ENCODE data around the gene PCDHB6.
"Not testable (repeated sequence)": the region's sequence is repeated elsewhere in the genome, so short reads cannot be mapped to it uniquely, and the experiment has no call there.

- TF ChIP-seq POLR2AphosphoS5 (IDR thresholded peaks at IDR 0.05; ENCODE audit: low read depth, low read length); CTCF (IDR thresholded peaks at IDR 0.05); SIN3A (IDR thresholded peaks at IDR 0.05; ENCODE audit: borderline replicate concordance, insufficient read depth, low read depth, low read length); TCF7L2 (IDR thresholded peaks at IDR 0.05; ENCODE audit: low read depth, low read length): not testable (repeated sequence)
- TF ChIP-seq, protein P1, sequence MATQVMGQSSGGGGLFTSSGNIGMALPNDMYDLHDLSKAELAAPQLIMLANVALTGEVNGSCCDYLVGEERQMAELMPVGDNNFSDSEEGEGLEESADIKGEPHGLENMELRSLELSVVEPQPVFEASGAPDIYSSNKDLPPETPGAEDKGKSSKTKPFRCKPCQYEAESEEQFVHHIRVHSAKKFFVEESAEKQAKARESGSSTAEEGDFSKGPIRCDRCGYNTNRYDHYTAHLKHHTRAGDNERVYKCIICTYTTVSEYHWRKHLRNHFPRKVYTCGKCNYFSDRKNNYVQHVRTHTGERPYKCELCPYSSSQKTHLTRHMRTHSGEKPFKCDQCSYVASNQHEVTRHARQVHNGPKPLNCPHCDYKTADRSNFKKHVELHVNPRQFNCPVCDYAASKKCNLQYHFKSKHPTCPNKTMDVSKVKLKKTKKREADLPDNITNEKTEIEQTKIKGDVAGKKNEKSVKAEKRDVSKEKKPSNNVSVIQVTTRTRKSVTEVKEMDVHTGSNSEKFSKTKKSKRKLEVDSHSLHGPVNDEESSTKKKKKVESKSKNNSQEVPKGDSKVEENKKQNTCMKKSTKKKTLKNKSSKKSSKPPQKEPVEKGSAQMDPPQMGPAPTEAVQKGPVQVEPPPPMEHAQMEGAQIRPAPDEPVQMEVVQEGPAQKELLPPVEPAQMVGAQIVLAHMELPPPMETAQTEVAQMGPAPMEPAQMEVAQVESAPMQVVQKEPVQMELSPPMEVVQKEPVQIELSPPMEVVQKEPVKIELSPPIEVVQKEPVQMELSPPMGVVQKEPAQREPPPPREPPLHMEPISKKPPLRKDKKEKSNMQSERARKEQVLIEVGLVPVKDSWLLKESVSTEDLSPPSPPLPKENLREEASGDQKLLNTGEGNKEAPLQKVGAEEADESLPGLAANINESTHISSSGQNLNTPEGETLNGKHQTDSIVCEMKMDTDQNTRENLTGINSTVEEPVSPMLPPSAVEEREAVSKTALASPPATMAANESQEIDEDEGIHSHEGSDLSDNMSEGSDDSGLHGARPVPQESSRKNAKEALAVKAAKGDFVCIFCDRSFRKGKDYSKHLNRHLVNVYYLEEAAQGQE (IDR thresholded peaks at IDR 0.05; ENCODE audit: insufficient read depth in 1 of 2, low read depth in 2 of 2, low read length in 1 of 2) = not testable (repeated sequence)
Observed at GRCh38 chr5:141151632-141152031, 1.8 kb downstream of the PCDHB6 start.

Measured in Panc1 (cell line).